Measurements from ENCODE around the gene EFCAB9. TPM values are rescaled to one million over a fixed set of nuclear protein-coding genes. Genes with fewer than 3 reads are reported as not detected.
A peak's percentile ranks its signal among the peaks of the same experiment; 100 is the strongest.

The EFCAB9 gene
- total and polyA plus RNA-seq, 2 of the 13 experiments (the other 11 are each of a cell fraction or from before 2014, with no cell fraction given) = not detected

GRCh38 chr5:172235132-172235780 is 41.3 kb downstream of the EFCAB9 start (continued):
- TF ChIP-seq RERE (CRISPR knock-in tag; IDR thresholded peaks at IDR 0.05; ENCODE audit: low read depth) = no peak
- no peak for TF ChIP-seq PAF1 (CRISPR knock-in tag; IDR thresholded peaks at IDR 0.05)
- no peak for TF ChIP-seq NR2C2 (CRISPR knock-in tag; IDR thresholded peaks at IDR 0.05; ENCODE audit: borderline replicate concordance)
- TF ChIP-seq SMARCC2 (IDR thresholded peaks at IDR 0.05) = no peak
- TF ChIP-seq ZNF225 (CRISPR knock-in tag; IDR thresholded peaks at IDR 0.05) = no peak
- TF ChIP-seq NFIC (IDR thresholded peaks at IDR 0.05; ENCODE audit: low read length) = peak; percentile 44; the same call in 1 of the 2 replicates
- no peak for TF ChIP-seq CREB3 (CRISPR knock-in tag; IDR thresholded peaks at IDR 0.05)
- no peak for TF ChIP-seq ZBTB39 (CRISPR knock-in tag; IDR thresholded peaks at IDR 0.05)
- no peak for TF ChIP-seq MED13 (CRISPR knock-in tag; IDR thresholded peaks at IDR 0.05)
- TF ChIP-seq ATF2 (CRISPR knock-in tag; IDR thresholded peaks at IDR 0.05) = no peak
- TF ChIP-seq NFIB (CRISPR knock-in tag; IDR thresholded peaks at IDR 0.05; ENCODE audit: borderline replicate concordance) = no peak
- no peak for TF ChIP-seq KAT2B (IDR thresholded peaks at IDR 0.05; ENCODE audit: borderline replicate concordance, low read depth, low read length)
- no peak for TF ChIP-seq TEF (CRISPR knock-in tag; IDR thresholded peaks at IDR 0.05)
